Head of caudate nucleus (tissue), 42 donors: ENCODE data around the gene NELL1.

Experiments used
- DNase-seq, 42 donors: peaks; one replicate each; pipeline versions ENCODE4 v3.0.0 to v3.0.0-alpha.2; 2020 to 2021; ENCODE audit warnings: mixed read lengths in 7 of 42
- intact Hi-C: fragments of 100-400 bp; cut with DNase I; formaldehyde crosslinking; loops from one replicate; pipeline ENCODE4 v1.15.0; 2022

Gene NELL1

GRCh38 chr11:21040630-21041029, 371.2 kb downstream of the NELL1 start:
- intact Hi-C loops: no loop called here
- no peak for DNase-seq

GRCh38 chr11:21048626-21049025, 379.2 kb downstream of the NELL1 start:
- no peak for DNase-seq
- intact Hi-C loops: no loop called here

- no peak for DNase-seq
- intact Hi-C loops: no loop called here
Observed at GRCh38 chr11:21053466-21053865, 384.1 kb downstream of the NELL1 start.

- DNase-seq: no peak
- intact Hi-C loops: no loop called here
Observed at GRCh38 chr11:21056644-21057043, 387.3 kb downstream of the NELL1 start.

- intact Hi-C loops: no loop called here
- DNase-seq: no peak
Observed at GRCh38 chr11:21059879-21060278, 390.5 kb downstream of the NELL1 start.

- intact Hi-C loops: no loop called here
Observed at GRCh38 chr11:21066030-21066429, 396.6 kb downstream of the NELL1 start.

GRCh38 chr11:21068886-21069285, 399.5 kb downstream of the NELL1 start:
- DNase-seq: no peak
- intact Hi-C loops: no loop called here

More at GRCh38 chr11:21066030-21066429, 396.6 kb downstream of the NELL1 start:
- DNase-seq: no peak

- no peak for DNase-seq
- intact Hi-C loops: no loop called here
Observed at GRCh38 chr11:21069909-21070308, 400.5 kb downstream of the NELL1 start.

- intact Hi-C loops: no loop called here
- DNase-seq: no peak
Observed at GRCh38 chr11:21072558-21072957, 403.2 kb downstream of the NELL1 start.

GRCh38 chr11:21082853-21083252, 413.5 kb downstream of the NELL1 start:
- intact Hi-C loops: no loop called here
- DNase-seq: peak in 2 of 42 donors; percentile 3 to 9

- intact Hi-C loops: no loop called here
- DNase-seq: no peak
Observed at GRCh38 chr11:21088930-21089329, 419.5 kb downstream of the NELL1 start.

GRCh38 chr11:21104641-21105040, 435.3 kb downstream of the NELL1 start:
- no peak for DNase-seq
- intact Hi-C loops: no loop called here

GRCh38 chr11:21105196-21105917, 436.0 kb downstream of the NELL1 start:
- no peak for DNase-seq
- intact Hi-C loops: no loop called here

GRCh38 chr11:21109341-21109740, 440.0 kb downstream of the NELL1 start:
- no peak for DNase-seq
- intact Hi-C loops: no loop called here

- DNase-seq: no peak
- intact Hi-C loops: no loop called here
Observed at GRCh38 chr11:21110415-21110814, 441.0 kb downstream of the NELL1 start.

GRCh38 chr11:21113876-21114275, 444.5 kb downstream of the NELL1 start:
- no peak for DNase-seq
- intact Hi-C loops: no loop called here

- no peak for DNase-seq
- intact Hi-C loops: no loop called here
Observed at GRCh38 chr11:21116009-21116408, 446.6 kb downstream of the NELL1 start.

- intact Hi-C loops: no loop called here
- DNase-seq: no peak
Observed at GRCh38 chr11:21119411-21119810, 450.0 kb downstream of the NELL1 start.

GRCh38 chr11:21121991-21122390, 452.6 kb downstream of the NELL1 start:
- DNase-seq: no peak
- intact Hi-C loops: no loop called here

GRCh38 chr11:21122523-21122922, 453.1 kb downstream of the NELL1 start:
- intact Hi-C loops: no loop called here
- DNase-seq: no peak

GRCh38 chr11:21132146-21132720, 462.8 kb downstream of the NELL1 start:
- no peak for DNase-seq
- intact Hi-C loops: no loop called here
